ENCODE measurements around the gene AMN.
"Not testable (repeated sequence)": the region's sequence is repeated elsewhere in the genome, so short reads cannot be mapped to it uniquely, and the experiment has no call there.

AMN gene

DNA sequence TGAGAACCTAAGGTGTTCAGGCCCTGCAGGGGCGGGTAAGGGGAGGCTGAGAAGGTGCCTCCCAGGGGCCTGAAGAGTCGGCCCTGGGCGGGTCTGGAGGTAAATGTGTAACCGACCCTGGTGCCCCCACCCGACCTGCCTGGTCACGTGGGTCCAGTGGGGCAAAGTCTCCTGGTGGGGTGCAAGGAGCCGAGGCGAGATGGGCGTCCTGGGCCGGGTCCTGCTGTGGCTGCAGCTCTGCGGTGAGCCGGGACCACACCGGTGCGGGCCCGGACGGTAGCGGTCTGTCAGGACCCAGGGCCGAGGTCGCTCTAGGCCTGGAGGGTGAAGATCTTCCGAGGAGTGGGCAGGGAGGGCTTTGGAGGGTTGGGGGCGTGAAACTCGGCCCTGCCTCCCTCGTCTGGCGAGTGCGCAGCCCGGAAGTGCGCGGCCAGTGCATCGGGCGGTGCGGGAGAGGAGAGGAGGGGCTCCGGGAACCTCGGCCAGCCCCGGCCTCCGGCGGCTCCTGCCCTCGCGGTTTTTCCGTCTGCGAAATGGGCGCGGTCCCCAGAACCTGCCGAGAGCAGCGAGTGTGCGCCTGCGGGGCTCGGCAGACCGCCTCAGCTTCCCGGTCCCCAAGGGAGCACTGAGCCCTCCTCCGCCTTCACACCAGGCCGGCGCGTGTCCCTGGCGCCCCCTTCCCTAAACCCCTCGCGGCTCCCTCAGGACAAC, at the start of gene AMN:
TSS of gene AMN (plus strand) at position 174 of the 711 bp plus-strand sequence. CDS start at position 200, 26 bp downstream.
- DNase-seq (ENCODE audit: low read depth in 3 of 3, low spot score in 1 of 3) = no peak

DNA sequence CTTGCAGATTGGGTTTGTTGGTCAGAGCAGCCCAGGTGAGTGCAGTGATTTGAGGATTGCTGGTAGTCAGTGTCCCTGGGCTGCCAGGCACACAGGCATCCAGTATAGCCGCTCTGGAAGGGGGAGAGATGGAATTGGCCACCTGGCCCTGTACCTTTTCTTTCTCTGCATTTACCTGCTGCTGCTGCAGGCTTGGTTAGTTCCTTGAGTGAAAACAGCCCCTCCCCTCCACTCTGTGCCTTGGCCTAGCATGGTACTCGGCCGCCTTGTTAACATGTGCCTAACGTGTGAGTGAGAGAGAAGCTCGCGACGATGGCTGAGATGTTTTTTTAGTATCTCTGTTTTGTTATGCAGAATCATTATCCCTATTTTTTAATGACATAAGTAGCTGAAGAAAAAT, 49.3 kb upstream of the AMN start:
- DNase-seq (ENCODE audit: low read depth in 3 of 3, low spot score in 1 of 3) = no peak

DNA sequence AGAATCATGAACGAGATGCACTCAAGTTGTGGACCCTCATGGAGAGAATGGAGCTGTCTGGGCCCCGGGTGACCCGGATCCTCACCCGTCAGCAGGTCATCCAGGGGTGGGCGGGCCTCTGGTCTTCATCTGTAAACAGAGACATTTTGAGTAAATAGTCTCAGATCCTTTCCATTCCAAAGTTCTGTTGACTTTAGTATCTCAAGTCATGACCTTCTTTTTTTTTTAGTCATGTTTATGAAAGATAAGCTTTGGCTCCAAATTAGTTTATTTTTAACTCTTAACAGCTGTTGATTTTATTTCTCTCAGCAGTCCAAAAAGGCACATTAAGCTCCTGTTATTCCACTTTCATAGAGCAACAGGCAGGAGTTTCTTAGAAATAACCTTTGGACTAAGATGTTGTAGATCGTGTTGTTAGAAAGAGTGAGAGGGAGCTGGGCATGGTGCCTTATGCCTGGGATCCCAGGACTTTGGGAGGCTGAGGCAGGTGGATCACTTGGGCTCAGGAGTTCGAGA, 48.9 kb upstream of the AMN start:
- no peak for DNase-seq (ENCODE audit: low read depth in 3 of 3, low spot score in 1 of 3)

DNA sequence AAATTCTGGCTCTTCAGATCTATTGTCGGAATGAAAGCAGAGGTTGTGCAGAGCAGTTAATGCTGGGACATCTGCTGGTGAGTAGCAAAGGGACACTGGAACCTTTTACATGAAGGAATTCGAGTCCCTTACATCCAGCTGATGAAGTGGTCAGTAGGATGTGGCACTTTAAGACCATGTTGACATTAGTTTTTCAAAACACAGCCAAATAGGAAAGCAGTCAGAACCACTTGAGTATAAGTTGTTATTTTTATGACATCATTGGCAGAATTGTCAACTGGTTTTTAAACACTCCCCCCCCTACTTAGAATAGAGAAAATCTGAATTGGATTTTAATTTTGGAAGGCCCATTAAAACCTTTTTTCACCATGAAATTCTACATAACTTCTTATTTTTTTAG, 46.8 kb upstream of the AMN start:
- DNase-seq (ENCODE audit: low read depth in 3 of 3, low spot score in 1 of 3) = no peak

DNA sequence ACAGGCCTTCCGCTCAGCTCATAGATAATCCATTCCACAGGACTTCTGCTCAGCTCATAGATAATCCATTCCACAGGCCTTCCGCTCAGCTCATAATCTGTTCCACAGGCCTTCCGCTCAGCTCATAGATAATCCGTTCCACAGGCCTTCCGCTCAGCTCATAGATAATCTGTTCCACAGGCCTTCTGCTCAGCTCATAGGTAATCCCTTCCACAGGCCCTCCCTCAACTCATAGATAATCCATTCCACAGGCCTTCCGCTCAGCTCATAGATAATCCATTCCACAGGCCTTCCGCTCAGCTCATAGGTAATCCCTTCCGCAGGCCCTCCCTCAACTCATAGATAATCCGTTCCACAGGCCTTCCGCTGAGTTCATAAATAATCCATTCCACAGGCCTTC, 45.0 kb upstream of the AMN start:
- not testable (repeated sequence) for DNase-seq (ENCODE audit: low read depth in 3 of 3, low spot score in 1 of 3)

GRCh38 chr14:102878174-102878969, 44.1 kb upstream of the AMN start:
- no peak for DNase-seq (ENCODE audit: low read depth in 3 of 3, low spot score in 1 of 3)

- no peak for DNase-seq (ENCODE audit: low read depth in 3 of 3, low spot score in 1 of 3)
Observed at GRCh38 chr14:102878970-102879460, 43.4 kb upstream of the AMN start.

DNA sequence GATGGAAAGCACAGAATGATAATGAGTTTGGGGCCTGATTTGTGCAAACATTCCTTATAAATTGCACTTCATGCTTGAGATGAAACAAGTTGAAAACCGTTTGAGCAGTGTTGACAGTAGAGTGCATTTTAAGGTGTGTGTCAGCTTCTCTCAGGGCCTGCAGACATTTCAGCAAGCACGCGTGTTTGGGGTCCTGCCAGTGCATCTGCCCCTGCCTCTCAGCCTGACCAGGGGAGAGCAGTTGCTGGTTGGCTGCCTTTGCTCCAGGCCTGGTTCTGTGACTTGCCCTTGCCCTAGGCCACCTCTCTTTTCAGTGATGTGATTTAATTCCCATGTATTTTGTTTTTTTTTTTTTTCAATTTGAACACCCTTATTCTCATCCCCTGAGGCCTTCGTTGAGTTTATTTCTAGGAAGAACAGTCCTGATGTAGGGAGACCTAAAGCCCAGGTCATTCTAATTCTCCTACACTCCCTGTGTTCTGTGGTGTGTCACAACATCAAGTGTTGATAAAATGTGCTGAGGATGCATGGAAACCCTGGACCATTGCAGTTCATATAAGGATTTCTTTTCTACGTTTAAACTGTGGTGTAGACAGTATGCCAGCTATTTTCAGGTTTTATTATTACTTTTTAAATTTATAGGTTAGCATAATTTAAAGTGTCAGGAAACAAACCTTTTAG, 40.1 kb upstream of the AMN start:
- no peak for DNase-seq (ENCODE audit: low read depth in 3 of 3, low spot score in 1 of 3)

- no peak for DNase-seq (ENCODE audit: low read depth in 3 of 3, low spot score in 1 of 3)
Observed at GRCh38 chr14:102883089-102883541, 39.3 kb upstream of the AMN start.

DNA sequence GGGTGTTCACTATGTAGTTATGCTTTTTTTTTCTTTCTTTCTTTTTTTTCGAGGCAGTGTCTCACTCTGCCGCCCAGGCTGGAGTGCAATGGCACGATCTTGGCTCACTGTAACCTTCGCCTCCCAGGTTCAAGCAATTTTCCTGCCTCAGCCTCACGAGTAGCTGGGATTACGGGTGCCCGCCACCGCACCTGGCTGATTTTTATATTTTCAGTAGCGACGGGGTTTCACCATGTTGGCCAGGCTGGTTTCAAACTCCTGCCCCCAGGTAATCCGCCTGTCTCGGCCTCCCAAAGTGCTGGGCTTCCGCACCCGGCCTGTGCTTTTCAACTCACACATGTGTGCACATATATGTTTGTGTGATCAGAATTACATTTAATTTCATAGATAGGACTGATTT, 38.9 kb upstream of the AMN start:
- DNase-seq (ENCODE audit: low read depth in 3 of 3, low spot score in 1 of 3) = no peak

- no peak for DNase-seq (ENCODE audit: low read depth in 3 of 3, low spot score in 1 of 3)
Observed at GRCh38 chr14:102885737-102886447, 36.6 kb upstream of the AMN start.

DNA sequence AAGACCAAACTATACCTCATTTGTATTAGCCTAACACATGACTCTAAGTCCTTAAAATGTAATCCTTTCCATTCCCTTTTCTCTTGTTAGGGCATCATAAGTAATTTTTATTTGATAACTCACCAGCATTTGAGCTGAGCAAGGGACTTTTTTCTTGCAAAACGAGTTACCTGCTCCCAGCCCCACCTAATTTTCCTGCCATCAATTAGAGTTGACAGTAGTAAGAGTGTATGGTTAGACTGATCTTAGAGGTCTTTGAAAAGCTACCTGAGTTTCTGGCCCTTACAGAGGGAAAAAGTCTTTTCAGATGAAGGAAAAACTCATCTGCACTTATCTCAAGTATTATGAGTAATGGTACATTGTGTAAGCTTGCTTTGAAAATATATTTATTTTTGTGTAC, 33.7 kb upstream of the AMN start:
- DNase-seq (ENCODE audit: low read depth in 3 of 3, low spot score in 1 of 3) = no peak

GRCh38 chr14:102889615-102890014, 32.8 kb upstream of the AMN start:
- DNase-seq (ENCODE audit: low read depth in 3 of 3, low spot score in 1 of 3) = no peak

- DNase-seq (ENCODE audit: low read depth in 3 of 3, low spot score in 1 of 3) = no peak
Observed at GRCh38 chr14:102891111-102891510, 31.4 kb upstream of the AMN start.

DNA sequence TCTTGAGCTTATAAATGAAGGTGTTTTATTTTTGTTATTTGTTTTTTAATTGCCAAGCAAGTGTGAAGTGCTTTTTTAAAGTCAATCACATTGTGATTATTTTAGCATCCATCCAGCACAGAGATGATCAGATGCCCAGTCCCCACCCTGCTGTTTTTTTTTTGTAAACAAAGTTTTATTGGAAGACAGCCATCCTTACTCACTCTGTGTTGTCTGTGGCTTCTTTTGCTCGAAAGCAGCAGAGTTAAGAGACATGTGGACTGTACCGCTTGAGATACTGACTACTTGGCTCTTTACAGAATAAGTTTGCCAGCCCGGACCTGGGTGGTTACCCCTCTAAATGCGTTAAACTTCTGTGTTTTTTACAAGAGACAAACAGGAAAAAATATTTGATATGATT, 30.9 kb upstream of the AMN start:
- no peak for DNase-seq (ENCODE audit: low read depth in 3 of 3, low spot score in 1 of 3)

DNA sequence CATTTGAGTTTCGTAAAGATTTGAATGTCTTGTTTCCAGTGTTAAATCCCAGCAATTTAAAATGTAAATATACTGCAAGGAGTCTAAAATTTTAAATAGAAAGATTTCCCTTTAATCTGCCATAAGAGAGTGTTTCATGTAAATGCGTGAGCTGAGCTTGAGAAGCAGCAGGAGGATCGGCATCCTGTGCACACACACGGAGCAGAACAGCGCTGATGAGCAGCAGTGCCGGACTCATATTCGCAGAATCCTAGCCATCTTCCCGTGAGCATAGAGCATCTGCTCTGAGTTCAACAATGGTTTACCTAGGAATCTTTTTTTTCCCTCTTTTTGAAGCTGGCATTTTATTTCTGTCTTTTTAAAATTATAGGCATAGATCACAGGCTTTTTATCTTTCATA, 29.8 kb upstream of the AMN start:
- no peak for DNase-seq (ENCODE audit: low read depth in 3 of 3, low spot score in 1 of 3)

DNA sequence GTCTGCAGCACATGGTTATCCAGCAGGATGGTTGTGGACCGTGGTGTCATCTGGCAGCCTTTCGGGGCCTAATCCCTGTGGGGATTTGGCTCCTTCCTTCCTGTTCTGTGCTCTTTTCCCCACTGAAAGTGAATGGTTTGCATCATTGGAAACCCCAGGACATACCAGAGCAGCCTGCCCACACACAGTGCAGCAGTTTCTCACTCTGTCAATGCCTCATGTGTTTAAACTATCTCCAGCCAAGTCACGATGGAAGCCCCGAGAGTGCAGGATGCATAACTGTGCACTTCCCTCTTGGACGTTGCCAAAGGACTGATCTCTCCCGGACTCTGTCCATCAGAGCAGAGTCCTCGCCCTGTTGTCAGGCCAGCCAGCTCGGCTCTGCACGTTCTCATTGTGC, 29.0 kb upstream of the AMN start:
- DNase-seq (ENCODE audit: low read depth in 3 of 3, low spot score in 1 of 3) = no peak

DNA sequence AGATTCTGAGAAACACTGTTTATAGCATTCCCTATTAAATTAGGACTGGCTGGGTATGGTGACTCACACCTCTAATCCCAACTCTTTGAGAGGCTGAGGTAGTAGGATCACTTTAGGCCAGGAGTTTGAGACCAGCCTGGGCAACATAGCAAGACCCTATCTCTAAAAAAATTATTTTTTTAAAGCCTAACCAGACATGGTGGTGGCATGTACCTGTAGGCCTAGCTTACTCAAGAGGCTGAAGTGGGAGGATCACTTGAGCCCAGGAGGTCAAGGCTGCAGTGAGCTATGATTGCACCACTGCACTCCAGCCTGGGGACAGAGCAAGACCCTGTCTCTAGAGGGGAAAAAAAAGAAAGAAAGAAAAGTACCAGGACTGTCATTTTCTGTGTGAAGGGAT, 25.7 kb upstream of the AMN start:
- DNase-seq (ENCODE audit: low read depth in 3 of 3, low spot score in 1 of 3) = not testable (repeated sequence)

DNA sequence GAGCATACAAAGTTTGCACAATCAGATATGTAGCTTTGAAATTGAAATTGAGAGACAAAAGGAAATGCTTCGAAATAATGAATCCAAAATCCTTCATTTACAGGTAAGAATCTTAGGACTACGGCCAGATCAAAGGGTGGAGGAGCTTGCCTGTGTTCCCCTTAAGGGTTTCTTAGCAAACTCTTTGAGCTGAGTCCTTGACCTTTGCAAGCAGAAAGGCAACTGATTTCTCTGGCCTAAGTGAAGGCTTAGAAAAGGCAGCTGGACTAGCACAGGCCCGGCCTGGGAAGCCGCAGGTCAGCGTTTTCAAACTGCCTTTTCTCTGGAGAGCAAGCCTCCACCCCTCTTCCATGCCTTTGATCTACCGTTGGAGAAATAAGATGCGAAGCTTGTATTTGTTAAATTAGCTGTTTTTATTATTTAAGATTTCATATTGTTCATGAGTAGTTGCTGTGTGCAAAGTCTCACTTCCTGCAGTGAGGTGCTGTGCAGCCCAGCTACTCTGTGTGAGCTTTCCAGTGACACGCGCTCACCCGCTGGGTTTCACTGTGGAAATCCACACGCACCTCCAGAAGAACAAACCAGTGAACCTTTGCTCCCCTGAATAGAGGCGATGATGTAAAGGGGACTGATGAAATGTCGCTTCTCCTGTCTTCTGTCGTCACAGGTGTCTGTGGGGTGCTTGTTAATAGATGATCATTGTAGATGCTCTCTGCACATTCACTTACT, 25.0 kb upstream of the AMN start:
- DNase-seq (ENCODE audit: low read depth in 3 of 3, low spot score in 1 of 3) = no peak

GRCh38 chr14:102898298-102898697, 24.2 kb upstream of the AMN start:
- DNase-seq (ENCODE audit: low read depth in 3 of 3, low spot score in 1 of 3) = no peak

All from stimulated activated CD4-positive, alpha-beta T cell treated with anti-CD3 and anti-CD28 coated beads, TNF-alpha, amount 100 ng/mL, for 1 hour (primary cell).